ENCODE data around the gene BHLHE40.
A peak's percentile ranks its signal among the peaks of the same experiment; 100 is the strongest.

The BHLHE40 gene

DNA sequence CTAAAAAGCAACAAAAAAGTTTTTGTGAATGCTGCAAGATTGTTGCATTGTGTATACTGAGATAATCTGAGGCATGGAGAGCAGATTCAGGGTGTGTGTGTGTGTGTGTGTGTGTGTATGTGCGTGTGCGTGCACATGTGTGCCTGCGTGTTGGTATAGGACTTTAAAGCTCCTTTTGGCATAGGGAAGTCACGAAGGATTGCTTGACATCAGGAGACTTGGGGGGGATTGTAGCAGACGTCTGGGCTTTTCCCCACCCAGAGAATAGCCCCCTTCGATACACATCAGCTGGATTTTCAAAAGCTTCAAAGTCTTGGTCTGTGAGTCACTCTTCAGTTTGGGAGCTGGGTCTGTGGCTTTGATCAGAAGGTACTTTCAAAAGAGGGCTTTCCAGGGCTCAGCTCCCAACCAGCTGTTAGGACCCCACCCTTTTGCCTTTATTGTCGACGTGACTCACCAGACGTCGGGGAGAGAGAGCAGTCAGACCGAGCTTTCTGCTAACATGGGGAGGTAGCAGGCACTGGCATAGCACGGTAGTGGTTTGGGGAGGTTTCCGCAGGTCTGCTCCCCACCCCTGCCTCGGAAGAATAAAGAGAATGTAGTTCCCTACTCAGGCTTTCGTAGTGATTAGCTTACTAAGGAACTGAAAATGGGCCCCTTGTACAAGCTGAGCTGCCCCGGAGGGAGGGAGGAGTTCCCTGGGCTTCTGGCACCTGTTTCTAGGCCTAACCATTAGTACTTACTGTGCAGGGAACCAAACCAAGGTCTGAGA lies 4.7 kb downstream of the BHLHE40 start:
- DNase-seq (ENCODE audit: low read depth in 2 of 2), result peak; percentile 59 to 69

- no peak for DNase-seq (ENCODE audit: low read depth in 2 of 2)
Observed at GRCh38 chr3:4984511-4984864, 5.3 kb downstream of the BHLHE40 start.

GRCh38 chr3:4985330-4986174 lies 6.3 kb downstream of the BHLHE40 start:
- no peak for DNase-seq (ENCODE audit: low read depth in 2 of 2)

DNA sequence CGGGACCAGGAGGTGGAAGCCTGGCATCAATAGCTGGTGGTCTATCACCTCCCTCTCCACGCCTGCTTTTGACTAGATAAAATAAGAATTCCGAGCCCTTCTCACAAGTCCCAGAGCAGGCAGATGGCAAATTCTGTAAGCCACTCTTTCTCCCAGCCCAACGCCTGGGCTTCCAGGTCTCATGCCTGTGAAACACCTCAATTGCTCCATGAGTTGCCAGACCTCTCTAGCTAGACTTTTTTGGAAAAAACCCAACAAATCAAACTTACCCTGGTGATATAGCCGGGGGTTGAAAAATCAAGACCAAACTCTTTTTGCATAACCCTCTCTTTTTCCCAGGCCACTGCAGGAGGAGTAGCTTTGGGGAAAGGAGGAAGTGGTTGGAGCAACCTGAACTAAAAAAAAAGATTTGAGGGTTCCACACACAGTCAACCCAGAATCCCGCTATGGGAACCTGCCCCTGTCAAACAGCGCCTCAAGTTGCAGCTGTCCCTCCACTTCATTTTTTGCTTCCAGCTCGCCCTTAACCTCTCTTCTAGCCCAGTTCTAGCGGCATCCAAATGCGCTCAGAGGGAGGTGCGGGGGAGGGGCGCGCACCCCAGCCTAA lies 7.0 kb downstream of the BHLHE40 start:
- no peak for DNase-seq (ENCODE audit: low read depth in 2 of 2)

- DNase-seq (ENCODE audit: low read depth in 2 of 2), result no peak
Observed at GRCh38 chr3:4986782-4987537, 7.7 kb downstream of the BHLHE40 start.

DNA sequence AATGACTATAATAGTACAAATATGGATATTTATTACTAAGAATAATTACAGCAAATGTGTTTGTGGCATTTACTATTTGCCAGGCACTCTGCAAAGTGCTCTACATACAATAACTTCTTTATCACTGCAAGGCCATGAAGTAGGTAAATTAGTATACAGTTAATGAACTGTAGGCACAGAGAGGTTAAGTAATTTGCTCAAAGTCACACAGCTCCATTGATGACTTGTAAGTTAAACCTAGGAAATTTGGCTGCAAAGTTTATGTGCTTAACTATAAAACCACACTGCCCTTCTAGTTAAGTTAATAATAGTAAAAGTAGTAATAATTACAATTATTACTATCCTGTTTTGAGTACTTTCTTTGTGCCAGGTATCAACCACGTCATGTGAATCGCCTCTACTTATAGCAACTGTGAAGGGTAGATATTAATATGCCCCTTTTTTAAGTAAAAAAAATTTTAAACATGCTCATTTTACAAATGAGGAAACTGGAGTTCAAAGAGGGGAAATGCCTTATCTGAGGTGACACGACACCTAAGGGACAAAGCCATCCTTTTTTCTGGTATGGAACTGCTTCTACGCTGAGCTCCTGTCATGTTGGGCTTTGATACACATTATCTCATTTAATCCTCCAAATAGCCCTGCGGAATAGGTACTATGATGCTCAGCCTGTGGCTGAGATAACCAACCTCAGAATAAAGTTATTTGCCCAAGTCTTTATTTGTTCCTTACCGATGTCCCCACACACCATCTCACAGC lies 8.5 kb downstream of the BHLHE40 start:
- no peak for DNase-seq (ENCODE audit: low read depth in 2 of 2)

- DNase-seq (ENCODE audit: low read depth in 2 of 2), result no peak
Observed at GRCh38 chr3:4988983-4989834, 10.0 kb downstream of the BHLHE40 start.

DNA sequence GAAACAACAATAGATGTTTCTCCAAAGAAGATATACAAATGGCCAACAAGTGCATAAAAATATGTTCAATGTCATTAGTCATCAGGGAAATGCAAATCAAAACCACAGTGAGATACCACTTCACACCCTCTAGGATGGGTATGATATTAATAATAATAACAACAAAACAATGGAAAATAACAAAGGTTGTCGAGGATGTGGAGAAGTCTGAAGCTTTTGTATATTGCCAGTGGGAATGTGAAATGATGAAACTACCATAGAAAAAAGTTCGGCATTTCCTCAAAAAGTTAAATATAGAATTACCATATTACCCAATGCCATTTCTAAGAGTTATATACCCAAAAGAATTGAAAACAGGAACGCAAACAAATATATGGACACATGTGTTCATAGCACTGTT lies 10.8 kb downstream of the BHLHE40 start:
- no peak for DNase-seq (ENCODE audit: low read depth in 2 of 2)

DNA sequence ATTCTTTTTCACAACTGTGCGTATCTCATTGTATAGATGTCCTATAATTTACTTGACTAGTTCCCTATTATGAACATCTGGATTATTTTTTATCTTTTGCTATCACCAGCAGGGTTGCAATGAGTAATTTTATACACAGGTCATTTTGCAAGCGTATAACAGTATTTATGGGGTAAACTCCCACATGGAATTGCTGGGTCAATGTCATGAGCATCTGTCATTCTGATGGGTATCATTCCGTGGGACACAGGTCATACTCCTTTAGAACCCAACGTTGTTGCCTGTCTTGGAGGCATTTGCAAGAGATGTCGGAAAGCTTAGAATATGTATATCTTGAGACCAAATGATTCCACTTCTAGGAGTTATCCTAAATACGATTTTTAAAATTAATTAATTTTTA lies 12.9 kb downstream of the BHLHE40 start:
- DNase-seq (ENCODE audit: low read depth in 2 of 2), result no peak

- DNase-seq (ENCODE audit: low read depth in 2 of 2), result no peak
Observed at GRCh38 chr3:4993276-4994143, 14.3 kb downstream of the BHLHE40 start.

- no peak for DNase-seq (ENCODE audit: low read depth in 2 of 2)
Observed at GRCh38 chr3:4994144-4994730, 15.0 kb downstream of the BHLHE40 start.

GRCh38 chr3:4994823-4995499 lies 15.7 kb downstream of the BHLHE40 start:
- DNase-seq (ENCODE audit: low read depth in 2 of 2), result no peak

DNA sequence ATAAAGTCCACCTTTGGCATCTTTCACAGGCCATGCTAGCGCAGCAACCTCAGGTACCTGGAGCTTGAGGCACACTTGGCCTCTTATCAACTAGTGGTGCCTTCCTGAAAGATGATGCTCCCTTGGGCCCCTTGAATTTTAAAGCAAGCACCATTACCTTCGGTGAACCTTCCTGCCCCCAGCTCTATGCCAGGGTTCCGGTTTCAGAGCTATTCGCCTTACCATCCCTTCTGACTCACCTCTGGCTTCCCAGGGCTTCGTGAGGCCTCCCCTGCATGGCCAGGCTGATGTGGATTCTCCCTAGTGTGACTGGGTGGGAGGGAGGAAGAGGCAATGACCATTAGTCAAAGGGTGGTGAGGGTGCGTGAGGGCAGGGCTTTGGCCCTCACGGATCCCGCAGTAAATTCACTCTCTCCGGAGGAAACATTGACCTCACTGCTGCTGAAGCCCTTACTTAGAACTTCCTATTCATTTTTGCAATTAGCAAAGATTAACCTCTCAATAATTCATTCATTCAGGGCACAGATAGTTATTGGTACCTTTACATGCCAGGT lies 16.3 kb downstream of the BHLHE40 start:
- no peak for DNase-seq (ENCODE audit: low read depth in 2 of 2)

GRCh38 chr3:4996223-4996765 lies 17.1 kb downstream of the BHLHE40 start:
- DNase-seq (ENCODE audit: low read depth in 2 of 2), result no peak

- no peak for DNase-seq (ENCODE audit: low read depth in 2 of 2)
Observed at GRCh38 chr3:4996771-4997291, 17.6 kb downstream of the BHLHE40 start.

GRCh38 chr3:4997946-4998345 lies 18.7 kb downstream of the BHLHE40 start:
- DNase-seq (ENCODE audit: low read depth in 2 of 2), result no peak

DNA sequence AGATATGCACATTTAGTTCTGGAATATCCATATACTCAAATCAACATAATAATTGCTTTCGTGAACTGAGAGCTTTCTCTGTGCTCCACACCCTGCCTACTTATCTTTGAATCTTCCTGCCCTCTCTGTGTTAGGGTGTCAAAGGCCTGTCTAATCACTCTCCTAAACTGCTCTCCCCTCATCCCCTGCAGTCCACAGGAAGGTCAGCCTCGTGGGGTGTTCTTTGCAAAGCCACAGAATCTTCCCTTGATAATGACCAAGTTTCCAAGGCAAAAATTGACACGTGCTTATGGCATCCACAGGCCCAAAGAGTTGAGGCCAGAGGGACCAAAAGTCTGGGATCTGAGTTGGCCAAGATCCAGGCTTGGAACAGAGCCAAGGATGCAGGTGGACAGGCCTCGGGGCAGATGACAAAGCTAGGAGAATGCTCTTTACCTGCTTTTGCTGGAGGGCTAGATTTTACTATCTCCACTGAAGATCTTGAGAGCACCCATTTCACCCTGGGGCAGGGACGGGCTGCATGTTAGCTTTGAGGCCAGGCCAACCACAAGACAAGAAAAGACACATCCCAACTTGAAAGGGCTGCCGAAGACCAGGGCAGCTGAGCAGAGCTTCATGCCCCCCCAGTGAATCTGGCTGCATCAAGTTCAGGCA lies 20.4 kb downstream of the BHLHE40 start:
- DNase-seq (ENCODE audit: low read depth in 2 of 2), result no peak
